K562 (cell line): Measurements from ENCODE around the gene COQ4. TPM values are rescaled to one million over a fixed set of nuclear protein-coding genes. Genes with fewer than 3 reads are reported as not detected.

Experiments
- ADNP ChIP-seq: fragments of 200-800 bp; sonication (Bioruptor generic); IDR thresholded peaks from 2 replicates; pipeline ENCODE4 v1.6.1; 2016; ENCODE audit warnings: missing genetic modification characterization, missing compliant biosample characterization
- ARID3A ChIP-seq: IDR thresholded peaks from 2 replicates; pipeline ENCODE4 v1.6.1; 2012; ENCODE audit warnings: low read depth, low read length, improper control_type of control experiment, borderline replicate concordance
- CEBPG ChIP-seq, 3 experiments: fragments of 200-800 bp in 1 of 3; sonication (Bioruptor generic) in 1 of 3; sonication (generic) in 1 of 3; formaldehyde crosslinking in 1 of 3; IDR thresholded peaks in 2 of 3; conservative IDR thresholded peaks in 1 of 3; 2 replicates each; pipeline versions ENCODE4 v1.6.1 to v1.8.0; 2016 to 2022; ENCODE audit warnings: missing compliant biosample characterization in 2 of 3, missing genetic modification characterization in 2 of 3, mild to moderate bottlenecking in 1 of 3, missing genetic modification reagents in 1 of 3
- ELF4 ChIP-seq: fragments of 450-650 bp; formaldehyde crosslinking; IDR thresholded peaks from 2 replicates; pipeline ENCODE4 v1.4.0; 2022; ENCODE audit warnings: missing genetic modification characterization
- HLTF ChIP-seq: fragments of 450-650 bp; IDR thresholded peaks from 2 replicates; pipeline ENCODE4 v1.6.1; 2016
- MAFF ChIP-seq: IDR thresholded peaks from 2 replicates; pipeline ENCODE4 v1.6.1; 2012; ENCODE audit warnings: low read length, improper control_type of control experiment
- MCM3 ChIP-seq: fragments of 450-650 bp; IDR thresholded peaks from 2 replicates; pipeline ENCODE4 v1.6.1; 2016
- POLR2B ChIP-seq: fragments of 450-650 bp; IDR thresholded peaks from 2 replicates; pipeline ENCODE4 v1.6.1; 2018; ENCODE audit warnings: low read depth; ENCODE audit not compliant: partially characterized antibody
- POU5F1 ChIP-seq: fragments of 150-350 bp; IDR thresholded peaks from 2 replicates; pipeline ENCODE4 v1.6.1; 2014; ENCODE audit warnings: borderline replicate concordance, low read length, low read depth, mild to moderate bottlenecking; ENCODE audit not compliant: partially characterized antibody
- PREB ChIP-seq: sonication (generic); formaldehyde crosslinking; IDR thresholded peaks from 2 replicates; pipeline ENCODE4 v1.8.1; 2023; ENCODE audit warnings: mild to moderate bottlenecking, missing genetic modification reagents
- PTRF ChIP-seq: fragments of 450-650 bp; IDR thresholded peaks from 2 replicates; pipeline ENCODE4 v1.6.1; 2016; ENCODE audit warnings: mild to moderate bottlenecking, missing genetic modification characterization, missing compliant biosample characterization
- SAP30 ChIP-seq: fragments of 200-600 bp; sonication (generic); IDR thresholded peaks from 2 replicates; pipeline ENCODE4 v1.6.1; 2012; ENCODE audit warnings: borderline replicate concordance, low read depth, mild to moderate bottlenecking, moderate library complexity, low read length, control low read depth, inconsistent platforms; ENCODE audit not compliant: insufficient read depth, poor library complexity, severe bottlenecking
- SMARCB1 ChIP-seq: IDR thresholded peaks from 2 replicates; pipeline ENCODE4 v1.6.1; 2011; ENCODE audit warnings: improper control_type of control experiment, low read depth; ENCODE audit not compliant: insufficient read length
- TAF15 ChIP-seq: fragments of 200-400 bp; formaldehyde crosslinking; IDR thresholded peaks from 2 replicates; pipeline ENCODE4 v1.6.1; 2017; ENCODE audit warnings: mild to moderate bottlenecking, low read depth, low read length, moderate library complexity
- ZBTB7A ChIP-seq: IDR thresholded peaks from 2 replicates; pipeline ENCODE4 v1.6.1; 2011; ENCODE audit warnings: low read depth, mild to moderate bottlenecking, low read length, moderate library complexity, borderline replicate concordance; ENCODE audit not compliant: control insufficient read depth
- ZNF23 ChIP-seq: fragments of 250-450 bp; sonication (Bioruptor Pico); IDR thresholded peaks from 2 replicates; pipeline ENCODE4 v1.4.0; 2020; ENCODE audit warnings: mild to moderate bottlenecking
- ZNF780A ChIP-seq: fragments of 250-450 bp; sonication (Bioruptor Pico); IDR thresholded peaks from 2 replicates; pipeline ENCODE4 v1.5.0; 2021; ENCODE audit warnings: mild to moderate bottlenecking
- polyA plus RNA-seq, 8 experiments: library from polyadenylated mRNA; depleted of rRNA in 4 of 8; stranded (reverse) in 5 of 8; unstranded in 3 of 8; fragments of >200 nt; fragmentation: Nextera tagmentation in 2 of 8; fragmentation: Illumina TruSeq in 1 of 8; extraction: Ambion mirVana in 2 of 8; extraction: Trizol in 1 of 8; gene quantifications; 2 replicates each; pipeline versions ENCODE4 v1.2.1 to v1.2.3, GENCODE V29; 2011 to 2014; ENCODE audit warnings: inconsistent platforms in 1 of 8, missing spikeins in 1 of 8
- total RNA-seq, 7 experiments: library from RNA; depleted of rRNA in 6 of 7; stranded (reverse); fragments of >200 nt in 6 of 7; fragmentation: Illumina TruSeq in 2 of 7; extraction: Trizol in 2 of 7; gene quantifications; 2 replicates each; pipeline versions ENCODE4 v1.2.1 to v1.2.3, GENCODE V29; 2011 to 2021; ENCODE audit warnings: low replicate concordance in 1 of 7
- TF ChIP-seq, protein P1 (sequence below): fragments of 250-450 bp; sonication (Bioruptor Pico); IDR thresholded peaks from 2 replicates; pipeline ENCODE4 v1.8.0; 2022; ENCODE audit warnings: moderate library complexity, mild to moderate bottlenecking, inconsistent platforms
- TF ChIP-seq, protein P2 (sequence below): fragments of 450-650 bp; formaldehyde crosslinking; IDR thresholded peaks from 2 replicates; pipeline ENCODE4 v1.4.0; 2022; ENCODE audit warnings: missing genetic modification characterization
- TF ChIP-seq, protein P3 (sequence below): sonication (generic); formaldehyde crosslinking; IDR thresholded peaks from 2 replicates; pipeline ENCODE4 v1.9.0; 2022; ENCODE audit warnings: mild to moderate bottlenecking, missing genetic modification reagents

COQ4 gene
- total and polyA plus RNA-seq, 9 of the 15 experiments (the other 6 are each of a cell fraction or from before 2014, with no cell fraction given), result 9.1 to 135 (median 67.2) TPM

- TF ChIP-seq, protein P1, sequence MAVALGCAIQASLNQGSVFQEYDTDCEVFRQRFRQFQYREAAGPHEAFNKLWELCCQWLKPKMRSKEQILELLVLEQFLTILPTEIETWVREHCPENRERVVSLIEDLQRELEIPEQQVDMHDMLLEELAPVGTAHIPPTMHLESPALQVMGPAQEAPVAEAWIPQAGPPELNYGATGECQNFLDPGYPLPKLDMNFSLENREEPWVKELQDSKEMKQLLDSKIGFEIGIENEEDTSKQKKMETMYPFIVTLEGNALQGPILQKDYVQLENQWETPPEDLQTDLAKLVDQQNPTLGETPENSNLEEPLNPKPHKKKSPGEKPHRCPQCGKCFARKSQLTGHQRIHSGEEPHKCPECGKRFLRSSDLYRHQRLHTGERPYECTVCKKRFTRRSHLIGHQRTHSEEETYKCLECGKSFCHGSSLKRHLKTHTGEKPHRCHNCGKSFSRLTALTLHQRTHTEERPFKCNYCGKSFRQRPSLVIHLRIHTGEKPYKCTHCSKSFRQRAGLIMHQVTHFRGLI (CRISPR knock-in tag), result no peak
- TF ChIP-seq PTRF (no peak), CEBPG (CRISPR knock-in tag; IDR thresholded peaks at IDR 0.05) (no peak), CEBPG (tag; conservative IDR thresholded peaks at IDR 0.05 in 1 of 2, IDR thresholded peaks at IDR 0.05 in 1 of 2) (peak in 1 of 2 experiments; percentile 40; a peak in 1 of 4 replicates), ADNP (no peak), ZBTB7A (no peak), TAF15 (no peak), ELF4 (CRISPR knock-in tag) (peak; percentile 53), POLR2B (no peak), MCM3 (no peak), MAFF (no peak), ZNF780A (CRISPR knock-in tag) (no peak), SAP30 (no peak), SMARCB1 (peak; percentile 7), ZNF23 (no peak), HLTF (no peak), POU5F1 (no peak), ARID3A (no peak), PREB (CRISPR knock-in tag) (no peak)
- TF ChIP-seq, protein P2, sequence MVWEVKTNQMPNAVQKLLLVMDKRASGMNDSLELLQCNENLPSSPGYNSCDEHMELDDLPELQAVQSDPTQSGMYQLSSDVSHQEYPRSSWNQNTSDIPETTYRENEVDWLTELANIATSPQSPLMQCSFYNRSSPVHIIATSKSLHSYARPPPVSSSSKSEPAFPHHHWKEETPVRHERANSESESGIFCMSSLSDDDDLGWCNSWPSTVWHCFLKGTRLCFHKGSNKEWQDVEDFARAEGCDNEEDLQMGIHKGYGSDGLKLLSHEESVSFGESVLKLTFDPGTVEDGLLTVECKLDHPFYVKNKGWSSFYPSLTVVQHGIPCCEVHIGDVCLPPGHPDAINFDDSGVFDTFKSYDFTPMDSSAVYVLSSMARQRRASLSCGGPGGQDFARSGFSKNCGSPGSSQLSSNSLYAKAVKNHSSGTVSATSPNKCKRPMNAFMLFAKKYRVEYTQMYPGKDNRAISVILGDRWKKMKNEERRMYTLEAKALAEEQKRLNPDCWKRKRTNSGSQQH (CRISPR knock-in tag), result 0 out of 2 replicates have a peak, but pooled peaks have one; percentile 43
- TF ChIP-seq, protein P3, sequence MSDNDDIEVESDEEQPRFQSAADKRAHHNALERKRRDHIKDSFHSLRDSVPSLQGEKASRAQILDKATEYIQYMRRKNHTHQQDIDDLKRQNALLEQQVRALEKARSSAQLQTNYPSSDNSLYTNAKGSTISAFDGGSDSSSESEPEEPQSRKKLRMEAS, result no peak
Observed at GRCh38 chr9:128280084-128280622, 42.5 kb upstream of the COQ4 start (continued).
